GM12873 (cell line): ENCODE results near the gene ALG9.
A peak's percentile ranks its signal among the peaks of the same experiment; 100 is the strongest.

Experiments used
- CTCF ChIP-seq: IDR thresholded peaks from 2 replicates; pipeline ENCODE4 v1.5.1; 2012; ENCODE audit warnings: low read depth, mild to moderate bottlenecking, moderate library complexity, low read length, control low read depth; ENCODE audit not compliant: insufficient read depth; ENCODE audit errors: missing control alignments

Gene ALG9

GRCh38 chr11:111841370-111842053 is 29.9 kb downstream of the ALG9 start:
- TF ChIP-seq CTCF, result peak; percentile 86

GRCh38 chr11:111840143-111840542 is 31.2 kb downstream of the ALG9 start:
- no peak for TF ChIP-seq CTCF

GRCh38 chr11:111838054-111838453 is 33.3 kb downstream of the ALG9 start:
- TF ChIP-seq CTCF, result no peak

GRCh38 chr11:111837366-111837891 is 34.0 kb downstream of the ALG9 start:
- TF ChIP-seq CTCF, result no peak

GRCh38 chr11:111836721-111837120 is 34.7 kb downstream of the ALG9 start:
- no peak for TF ChIP-seq CTCF

- TF ChIP-seq CTCF, result no peak
Observed at GRCh38 chr11:111836162-111836561, 35.2 kb downstream of the ALG9 start.

GRCh38 chr11:111835665-111836064 is 35.7 kb downstream of the ALG9 start:
- no peak for TF ChIP-seq CTCF
